T-helper 1 cell treated with Interleukin-12 subunit alpha and Interleukin-12 subunit beta and Interleukin-4 antibody, amounts not matched to agents 30 μg/mL and 1 μg/mL, for 36 hours (primary cell): ENCODE results near the gene TTLL12.

Experiments
- H3K27ac Mint-ChIP-seq: one replicate; pipeline ENCODE4 v1.8.0; 2021; ENCODE audit warnings: mild to moderate bottlenecking, mixed read lengths
- H3K27me3 Mint-ChIP-seq: one replicate; pipeline ENCODE4 v1.8.0; 2021; ENCODE audit warnings: low read depth, mixed read lengths
- H3K36me3 Mint-ChIP-seq: one replicate; pipeline ENCODE4 v1.8.0; 2021; ENCODE audit warnings: low read depth, mixed read lengths
- H3K4me1 Mint-ChIP-seq: one replicate; pipeline ENCODE4 v1.8.0; 2021; ENCODE audit warnings: low read depth, mixed read lengths
- H3K4me3 Mint-ChIP-seq: one replicate; pipeline ENCODE4 v1.8.0; 2021; ENCODE audit warnings: mild to moderate bottlenecking, moderate library complexity, mixed read lengths
- H3K9me3 Mint-ChIP-seq: one replicate; pipeline ENCODE4 v1.8.0; 2021; ENCODE audit warnings: mixed read lengths

TTLL12 gene

DNA sequence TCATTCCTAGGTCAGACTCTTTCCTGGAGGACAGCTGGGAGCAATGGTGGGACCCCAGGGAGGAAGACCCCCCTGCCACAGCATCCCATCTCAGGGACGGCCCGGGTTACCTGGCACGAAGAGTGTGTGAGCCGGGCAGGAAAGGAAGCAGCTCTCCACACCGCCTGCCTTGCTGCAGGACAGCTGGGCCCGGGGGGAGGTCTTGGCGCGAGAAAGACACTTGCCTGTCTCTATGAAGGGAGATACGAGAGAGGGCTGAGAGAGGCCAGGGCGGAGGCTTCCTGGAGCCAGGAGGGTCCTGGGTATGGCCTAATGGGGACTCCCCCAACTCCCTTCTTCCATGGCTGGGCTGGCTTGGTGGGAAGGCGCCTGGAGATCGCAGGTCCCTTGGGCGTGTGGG is 36.1 kb upstream of the TTLL12 start:
- Mint-ChIP-seq H3K27me3 (no peaks in the 10 kb centered on the region), H3K27ac (no peak overlapping the region), H3K4me1 (no peaks in the 10 kb centered on the region), H3K36me3 (no peaks in the 10 kb centered on the region), H3K9me3 (no peaks in the 10 kb centered on the region), H3K4me3 (no peak overlapping the region)

DNA sequence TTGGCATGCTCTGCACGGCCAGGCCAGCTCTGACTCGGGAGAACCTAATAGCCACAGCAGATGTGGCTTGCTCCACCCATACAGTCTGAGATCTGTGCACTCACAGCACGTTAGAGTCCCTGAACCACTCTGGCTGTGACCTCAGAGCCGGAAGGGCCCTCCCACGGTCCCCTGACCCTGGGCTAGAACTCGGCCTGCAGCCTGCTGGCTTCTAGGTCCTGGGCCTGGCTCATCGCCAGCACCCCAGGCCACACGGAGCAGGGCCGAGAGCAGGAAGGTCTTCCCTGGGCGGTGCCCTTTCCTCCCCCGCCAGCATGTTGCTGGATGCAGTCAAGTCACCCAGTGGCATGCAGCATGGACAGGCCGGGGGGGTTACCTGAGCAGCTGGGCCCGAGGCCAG is 35.3 kb upstream of the TTLL12 start:
- H3K36me3 Mint-ChIP-seq, result no peaks in the 10 kb centered on the region
- H3K9me3 Mint-ChIP-seq, result no peaks in the 10 kb centered on the region
- no peak overlapping the region for H3K27ac Mint-ChIP-seq
- no peaks in the 10 kb centered on the region for H3K4me1 Mint-ChIP-seq
- no peaks in the 10 kb centered on the region for H3K27me3 Mint-ChIP-seq
- no peak overlapping the region for H3K4me3 Mint-ChIP-seq

- Mint-ChIP-seq H3K9me3 (no peaks in the 10 kb centered on the region), H3K36me3 (no peaks in the 10 kb centered on the region), H3K27me3 (no peaks in the 10 kb centered on the region), H3K4me3 (no peak overlapping the region), H3K27ac (no peak overlapping the region), H3K4me1 (no peaks in the 10 kb centered on the region)
Observed at GRCh38 chr22:43220625-43221380, 33.9 kb upstream of the TTLL12 start.

DNA sequence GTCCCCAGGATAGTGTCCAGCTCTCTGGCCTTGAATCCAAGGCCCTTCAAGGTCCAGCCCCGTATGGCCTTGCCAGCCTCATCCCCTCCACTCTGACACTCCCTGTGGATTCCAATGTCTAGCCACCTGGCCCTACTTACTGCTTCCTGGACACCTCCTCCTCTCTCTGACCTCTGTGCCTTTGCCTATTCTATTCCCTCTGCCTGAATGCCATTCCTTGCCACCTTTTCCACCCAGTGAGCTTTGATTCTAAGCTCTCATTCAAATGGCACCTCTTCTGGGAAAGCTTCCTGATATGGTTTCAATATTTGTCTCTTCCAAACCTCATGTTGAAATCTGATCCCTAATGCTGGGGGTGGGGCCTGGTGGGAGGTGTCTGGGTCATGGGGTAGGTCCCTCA is 31.9 kb upstream of the TTLL12 start:
- H3K4me3 Mint-ChIP-seq, result no peak overlapping the region
- no peaks in the 10 kb centered on the region for H3K36me3 Mint-ChIP-seq
- H3K27me3 Mint-ChIP-seq, result no peaks in the 10 kb centered on the region
- no peak overlapping the region for H3K27ac Mint-ChIP-seq
- no peaks in the 10 kb centered on the region for H3K9me3 Mint-ChIP-seq
- H3K4me1 Mint-ChIP-seq, result no peaks in the 10 kb centered on the region

DNA sequence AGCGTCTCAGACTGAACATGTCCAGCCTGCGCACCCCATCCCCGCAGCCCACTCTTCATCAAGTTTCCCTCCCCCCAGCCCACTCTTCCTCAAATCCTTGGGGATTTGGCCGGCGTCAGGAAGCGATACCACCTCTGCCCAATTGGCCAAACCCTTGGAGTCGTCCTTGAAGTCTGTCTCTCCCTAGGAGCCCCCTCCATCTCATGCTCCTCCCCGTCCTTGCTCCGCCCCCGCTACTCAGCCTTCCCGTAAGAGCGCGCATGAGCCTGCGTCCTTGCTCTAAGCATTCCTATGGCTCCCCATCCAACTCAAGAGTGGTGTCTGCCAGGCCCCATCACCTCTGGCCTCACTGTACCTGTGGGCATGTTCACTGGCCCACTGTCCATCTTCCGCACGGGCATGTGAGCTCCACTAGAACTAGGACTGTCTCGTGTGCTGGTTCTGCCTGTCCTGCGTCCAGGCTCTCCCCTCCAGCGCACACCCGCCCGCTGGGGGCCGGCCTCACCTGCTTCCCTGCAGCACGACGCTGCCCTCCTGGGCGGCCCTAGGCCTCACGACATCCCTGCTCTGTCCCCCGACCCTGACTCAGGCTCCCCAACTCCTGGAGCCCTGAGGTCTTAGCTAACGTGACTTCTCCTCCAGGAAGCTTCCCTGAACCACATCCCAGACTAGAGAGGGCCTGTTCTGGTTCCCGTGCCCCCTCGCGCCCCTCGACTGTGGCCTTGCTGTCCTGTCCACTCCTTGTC is 30.5 kb upstream of the TTLL12 start:
- H3K9me3 Mint-ChIP-seq, result no peaks in the 10 kb centered on the region
- no peak overlapping the region for H3K4me3 Mint-ChIP-seq
- no peaks in the 10 kb centered on the region for H3K36me3 Mint-ChIP-seq
- no peaks in the 10 kb centered on the region for H3K4me1 Mint-ChIP-seq
- no peaks in the 10 kb centered on the region for H3K27me3 Mint-ChIP-seq
- no peak overlapping the region for H3K27ac Mint-ChIP-seq

DNA sequence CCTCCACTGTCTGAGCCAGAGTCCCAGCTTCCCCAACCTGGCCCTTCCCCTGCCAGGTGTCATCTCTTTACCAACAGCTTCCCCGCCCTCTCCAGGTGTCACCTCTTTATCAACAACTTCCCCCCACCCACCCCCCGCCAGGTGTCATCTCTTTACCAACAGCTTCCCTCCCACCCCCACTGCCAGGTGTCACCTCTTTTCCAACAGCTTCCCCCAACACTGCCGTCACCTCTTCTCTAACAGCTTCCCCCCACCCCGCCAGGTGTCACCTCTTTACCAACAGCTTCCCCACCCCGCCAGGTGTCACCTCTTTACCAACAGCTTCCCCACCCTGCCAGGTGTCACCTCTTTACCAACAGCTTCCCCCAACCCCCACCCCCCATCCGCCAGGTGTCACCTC is 29.8 kb upstream of the TTLL12 start:
- H3K4me1 Mint-ChIP-seq, result no peaks in the 10 kb centered on the region
- no peaks in the 10 kb centered on the region for H3K36me3 Mint-ChIP-seq
- H3K27ac Mint-ChIP-seq, result no peak overlapping the region
- H3K9me3 Mint-ChIP-seq, result no peaks in the 10 kb centered on the region
- H3K27me3 Mint-ChIP-seq, result no peaks in the 10 kb centered on the region
- no peak overlapping the region for H3K4me3 Mint-ChIP-seq

DNA sequence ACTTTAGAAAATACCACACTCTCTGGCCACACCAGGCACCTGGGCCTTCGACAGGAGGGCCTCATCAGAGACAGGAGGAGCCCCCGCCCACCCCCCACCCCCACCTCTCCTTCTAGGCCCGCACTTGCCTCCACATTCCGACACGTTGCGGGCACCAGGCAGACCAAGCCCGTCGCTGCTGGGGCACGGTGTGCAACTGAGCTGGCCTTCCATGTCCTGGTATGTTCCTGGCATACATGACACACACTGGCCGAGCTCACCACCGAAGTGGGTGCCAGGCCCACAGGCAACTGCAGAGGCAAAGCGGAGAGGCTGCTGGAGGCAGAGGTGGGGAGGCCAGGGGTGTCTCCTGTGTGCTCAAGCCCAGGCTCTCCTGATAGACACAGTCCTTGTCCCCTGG is 27.0 kb upstream of the TTLL12 start:
- no peak overlapping the region for H3K4me3 Mint-ChIP-seq
- H3K9me3 Mint-ChIP-seq, result no peaks in the 10 kb centered on the region
- H3K27me3 Mint-ChIP-seq, result no peaks in the 10 kb centered on the region
- H3K4me1 Mint-ChIP-seq, result no peaks in the 10 kb centered on the region
- no peaks in the 10 kb centered on the region for H3K36me3 Mint-ChIP-seq
- no peak overlapping the region for H3K27ac Mint-ChIP-seq

- Mint-ChIP-seq H3K9me3 (no peaks in the 10 kb centered on the region), H3K27me3 (no peaks in the 10 kb centered on the region), H3K4me3 (no peak overlapping the region), H3K4me1 (no peaks in the 10 kb centered on the region), H3K36me3 (no peaks in the 10 kb centered on the region), H3K27ac (no peak overlapping the region)
Observed at GRCh38 chr22:43213051-43213450, 26.1 kb upstream of the TTLL12 start.

- Mint-ChIP-seq H3K36me3 (no peaks in the 10 kb centered on the region), H3K4me1 (no peaks in the 10 kb centered on the region), H3K4me3 (no peak overlapping the region), H3K27ac (no peak overlapping the region), H3K27me3 (no peaks in the 10 kb centered on the region), H3K9me3 (no peaks in the 10 kb centered on the region)
Observed at GRCh38 chr22:43212434-43212952, 25.6 kb upstream of the TTLL12 start.

GRCh38 chr22:43211941-43212433 is 25.1 kb upstream of the TTLL12 start:
- Mint-ChIP-seq H3K9me3 (no peaks in the 10 kb centered on the region), H3K36me3 (no peaks in the 10 kb centered on the region), H3K4me1 (no peaks in the 10 kb centered on the region), H3K27ac (no peak overlapping the region), H3K27me3 (no peaks in the 10 kb centered on the region), H3K4me3 (no peak overlapping the region)

DNA sequence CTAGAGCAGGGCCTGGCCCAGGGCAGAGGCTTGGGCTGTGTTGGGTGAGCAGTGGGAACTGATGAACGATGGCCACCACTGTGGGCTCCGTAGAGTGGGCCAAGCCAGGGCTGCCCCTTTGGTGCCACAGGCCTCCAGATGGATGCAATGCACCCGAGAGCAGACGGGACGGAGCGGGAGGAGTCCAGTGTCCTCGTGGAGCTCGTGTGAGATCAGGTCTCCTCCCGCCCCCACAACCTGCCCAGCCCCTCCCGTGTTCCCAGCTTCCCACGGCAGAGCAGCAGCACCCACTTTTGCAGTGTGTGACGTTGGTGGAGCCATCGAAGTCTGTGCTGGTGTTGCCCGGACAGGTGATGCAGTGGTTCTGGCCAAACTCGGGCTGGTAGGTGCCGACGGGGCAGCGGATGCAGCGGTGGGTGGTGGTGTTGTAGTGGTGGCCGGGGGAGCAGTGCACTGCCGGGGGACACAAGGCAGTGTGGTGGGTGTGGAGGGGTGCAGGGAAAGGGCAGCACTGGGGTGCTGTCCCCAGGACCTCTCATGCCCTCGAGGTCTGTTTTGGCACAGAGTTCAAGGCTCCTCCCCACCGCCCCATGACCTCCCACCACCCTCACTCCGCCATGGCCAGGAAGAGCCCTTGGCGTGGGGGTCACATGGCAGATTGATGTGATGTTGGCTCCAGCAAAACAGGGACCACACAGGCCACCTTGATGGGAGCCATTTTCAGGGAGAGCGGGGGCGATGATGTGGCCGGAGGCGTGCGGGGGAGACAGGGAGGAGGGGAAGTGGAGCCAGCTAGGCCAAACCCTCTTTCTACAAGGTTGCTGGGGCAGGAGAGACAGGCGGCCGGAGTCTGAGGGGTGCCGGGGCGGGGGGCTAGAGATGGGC is 23.9 kb upstream of the TTLL12 start:
- H3K9me3 Mint-ChIP-seq, result no peaks in the 10 kb centered on the region
- H3K27me3 Mint-ChIP-seq, result no peaks in the 10 kb centered on the region
- H3K27ac Mint-ChIP-seq, result no peak overlapping the region
- no peak overlapping the region for H3K4me3 Mint-ChIP-seq
- H3K4me1 Mint-ChIP-seq, result no peaks in the 10 kb centered on the region
- H3K36me3 Mint-ChIP-seq, result no peaks in the 10 kb centered on the region

DNA sequence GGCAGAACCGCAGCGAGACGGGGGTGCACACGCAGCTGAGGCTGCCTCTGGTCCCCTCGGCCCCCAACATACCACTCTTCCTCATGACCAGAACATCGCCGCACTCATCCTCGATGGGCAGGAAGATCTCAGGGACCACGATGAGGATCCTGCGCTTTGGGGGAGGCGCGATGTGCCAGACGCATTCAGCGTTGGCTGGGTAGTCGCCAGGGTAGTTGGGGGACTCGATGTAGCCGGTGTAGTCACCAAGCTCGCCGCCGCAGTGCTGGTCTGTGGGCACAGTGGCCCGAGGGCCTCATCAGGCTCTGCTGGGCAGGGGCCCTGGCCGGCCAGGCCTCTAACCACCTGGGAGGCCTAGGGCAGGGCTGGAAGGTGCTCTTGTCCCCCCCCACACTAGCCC is 23.0 kb upstream of the TTLL12 start:
- no peak overlapping the region for H3K4me3 Mint-ChIP-seq

DNA sequence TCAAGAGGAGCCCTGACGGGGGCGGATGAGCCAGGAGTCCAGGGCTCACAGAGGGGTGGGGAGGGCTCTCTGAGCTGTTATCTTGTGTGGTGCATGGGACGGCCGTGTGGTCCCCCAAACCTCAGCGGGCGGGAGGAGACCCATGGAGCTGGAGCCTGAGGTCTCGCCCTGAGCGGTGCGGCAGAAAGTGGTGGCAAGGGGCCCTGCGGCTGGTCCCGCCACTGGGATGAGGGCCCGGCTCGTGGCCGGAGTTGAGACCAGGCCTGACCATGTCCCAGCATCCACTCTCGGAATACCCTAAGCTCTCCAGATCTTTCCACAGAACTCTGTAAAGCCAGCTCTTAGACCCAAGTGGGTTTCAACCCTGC is 22.6 kb upstream of the TTLL12 start:
- H3K9me3 Mint-ChIP-seq, result no peaks in the 10 kb centered on the region
- H3K27me3 Mint-ChIP-seq, result no peaks in the 10 kb centered on the region
- H3K4me3 Mint-ChIP-seq, result no peak overlapping the region
- H3K36me3 Mint-ChIP-seq, result no peaks in the 10 kb centered on the region
- no peaks in the 10 kb centered on the region for H3K4me1 Mint-ChIP-seq
- no peak overlapping the region for H3K27ac Mint-ChIP-seq

More for the DNA sequence above, 23.0 kb upstream of the TTLL12 start:
- no peaks in the 10 kb centered on the region for H3K4me1 Mint-ChIP-seq
- H3K27me3 Mint-ChIP-seq, result no peaks in the 10 kb centered on the region
- no peak overlapping the region for H3K27ac Mint-ChIP-seq
- H3K9me3 Mint-ChIP-seq, result no peaks in the 10 kb centered on the region
- H3K36me3 Mint-ChIP-seq, result no peaks in the 10 kb centered on the region

DNA sequence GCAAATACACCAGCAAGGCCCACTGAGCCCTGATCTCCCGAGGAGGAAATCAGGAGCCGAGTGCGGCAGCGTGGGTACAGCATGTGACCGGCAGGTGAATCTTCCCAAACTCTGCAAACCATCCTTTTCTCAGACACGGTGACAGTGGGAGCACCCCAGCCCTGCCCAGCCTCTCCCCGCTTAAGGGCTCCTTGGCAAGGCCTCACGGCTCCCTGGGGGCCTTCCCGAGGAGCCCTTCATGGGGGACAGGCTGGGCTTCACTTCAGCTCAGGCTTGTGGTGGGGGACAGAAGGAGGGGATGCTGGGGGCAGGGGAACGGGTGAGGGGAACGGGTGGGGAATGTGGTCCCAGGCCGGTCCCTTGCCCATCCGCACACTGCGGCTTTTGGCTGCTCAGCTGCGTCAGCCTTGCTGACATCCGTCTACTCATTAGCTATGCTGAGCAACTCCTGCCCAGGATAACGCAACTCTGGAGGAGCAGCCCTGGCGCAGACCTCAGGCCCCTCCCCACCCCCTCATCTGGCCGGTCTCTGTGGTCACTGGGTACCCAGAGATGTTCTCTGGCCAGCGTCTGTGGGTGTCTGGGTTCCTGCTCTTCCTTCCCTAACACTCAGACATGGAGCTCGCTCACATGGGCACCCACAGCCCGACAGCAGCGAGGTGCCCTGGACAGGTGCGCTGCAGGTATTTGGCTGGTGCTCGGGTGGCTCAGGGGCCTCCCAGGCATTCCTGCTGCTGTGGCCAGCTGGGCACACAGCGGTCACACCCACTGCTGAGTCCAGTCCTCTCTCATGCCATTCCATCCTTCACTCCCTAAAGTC is 22.0 kb upstream of the TTLL12 start:
- Mint-ChIP-seq H3K36me3 (no peaks in the 10 kb centered on the region), H3K9me3 (no peaks in the 10 kb centered on the region), H3K27me3 (no peaks in the 10 kb centered on the region), H3K4me1 (no peaks in the 10 kb centered on the region), H3K4me3 (no peak overlapping the region), H3K27ac (no peak overlapping the region)
